ENCODE results near the gene GRM3.

Gene GRM3

DNA sequence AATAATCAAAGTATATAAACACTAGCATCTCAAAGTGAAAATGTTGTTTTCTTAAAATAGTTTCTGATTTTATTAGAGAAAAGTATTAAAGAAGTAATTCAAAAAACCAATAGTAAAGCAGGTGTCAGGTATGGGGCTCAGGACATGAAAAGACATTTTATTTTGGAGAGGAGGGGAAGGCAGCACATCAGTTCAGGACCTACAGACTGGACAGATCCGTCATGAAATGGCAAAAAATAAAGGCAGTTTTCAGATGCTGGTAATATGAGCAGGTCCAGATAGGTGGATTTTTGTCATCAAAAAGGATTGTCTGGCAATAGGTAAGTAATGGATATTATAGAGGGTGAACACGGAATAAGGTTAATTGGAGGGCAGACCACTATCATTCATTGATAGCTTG lies 49.0 kb downstream of the GRM3 start:
- DNase-seq (ENCODE audit: low read depth): no peak

DNA sequence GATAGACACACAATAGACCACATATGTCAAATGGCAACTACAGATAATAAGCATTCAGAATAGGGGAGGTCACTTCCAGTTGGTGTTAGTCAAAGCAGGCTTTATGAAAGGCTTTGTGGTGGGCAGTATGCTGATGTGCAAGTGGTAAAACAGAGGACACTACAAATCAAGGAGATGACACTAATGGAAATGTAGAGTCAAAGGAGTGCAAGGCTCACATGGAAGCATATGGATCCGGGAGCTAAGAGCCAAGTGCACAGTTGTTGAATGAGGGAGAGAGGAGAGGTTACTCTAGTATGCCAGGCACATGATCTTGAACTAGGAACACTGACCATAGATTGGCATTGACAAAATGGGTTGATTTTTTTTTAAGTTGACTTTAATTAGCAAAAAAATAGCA lies 62.7 kb downstream of the GRM3 start:
- no peak for DNase-seq (ENCODE audit: low read depth)

DNA sequence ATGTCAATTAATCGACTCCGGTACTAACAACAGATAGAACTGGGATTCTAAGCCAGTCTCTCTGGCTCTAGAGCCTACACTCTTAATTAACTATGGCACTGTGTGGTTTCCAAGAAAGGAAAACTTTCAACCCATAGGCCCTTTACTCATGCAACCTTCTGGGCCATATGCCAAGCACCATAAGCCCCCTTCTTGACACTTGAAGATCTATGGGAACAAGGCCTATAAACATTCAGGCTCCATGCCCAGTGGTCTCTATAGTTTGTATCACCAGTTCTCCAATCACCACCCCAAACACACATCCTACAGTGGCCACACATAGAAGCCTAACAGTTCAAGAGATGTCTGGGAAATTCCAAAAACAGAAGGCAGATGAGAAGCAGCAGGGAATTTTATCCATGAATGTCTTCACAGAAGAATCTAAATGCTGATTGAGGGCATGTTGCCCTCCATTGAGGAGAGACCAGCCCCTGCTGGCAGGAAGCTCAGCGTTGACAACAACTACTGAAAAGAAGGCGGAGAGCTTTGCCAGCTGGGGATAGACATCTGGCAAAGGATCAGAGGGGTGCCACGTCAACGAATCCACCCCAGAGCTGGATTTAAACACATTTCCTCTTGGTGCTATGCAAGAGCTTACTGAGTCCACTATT lies 64.4 kb downstream of the GRM3 start:
- DNase-seq (ENCODE audit: low read depth): no peak

DNA sequence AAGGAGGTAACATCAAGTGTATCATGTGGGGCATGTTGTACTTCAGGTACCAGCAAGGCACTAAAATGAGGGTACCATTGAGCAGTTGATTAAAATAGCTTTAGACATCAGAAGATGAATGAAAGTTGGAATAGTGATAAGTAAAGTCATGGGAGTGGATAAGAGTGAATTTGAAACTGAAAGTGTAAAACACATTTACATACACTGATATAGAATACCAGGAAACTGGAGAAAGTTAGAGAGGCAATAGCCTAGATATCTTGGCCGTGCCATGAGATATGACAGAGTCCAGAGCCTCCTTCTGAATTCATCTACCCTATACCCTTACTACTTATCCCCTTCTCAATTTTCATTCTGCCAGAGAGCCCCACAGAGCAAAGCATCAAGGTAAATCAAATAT lies 76.6 kb downstream of the GRM3 start:
- no peak for DNase-seq (ENCODE audit: low read depth)

DNA sequence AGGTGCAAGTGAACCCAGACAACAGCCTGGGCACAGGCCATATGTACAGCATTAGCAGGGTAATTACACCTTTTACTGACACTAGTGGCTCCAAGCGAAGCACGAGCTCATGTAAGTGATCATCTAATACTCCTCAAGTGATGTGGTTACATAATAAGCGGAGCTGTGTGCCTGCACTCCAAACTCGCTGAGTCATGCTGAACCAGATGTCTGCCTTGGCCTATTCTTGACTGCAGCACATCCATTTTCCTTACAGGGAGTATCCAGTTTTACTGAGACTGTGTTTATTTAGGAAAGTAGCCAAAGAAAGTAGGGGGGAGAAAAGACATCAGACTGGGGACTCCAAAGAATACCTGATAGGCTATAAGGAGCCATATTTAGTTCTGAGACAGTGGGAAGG lies 90.1 kb downstream of the GRM3 start:
- DNase-seq (ENCODE audit: low read depth): no peak

DNA sequence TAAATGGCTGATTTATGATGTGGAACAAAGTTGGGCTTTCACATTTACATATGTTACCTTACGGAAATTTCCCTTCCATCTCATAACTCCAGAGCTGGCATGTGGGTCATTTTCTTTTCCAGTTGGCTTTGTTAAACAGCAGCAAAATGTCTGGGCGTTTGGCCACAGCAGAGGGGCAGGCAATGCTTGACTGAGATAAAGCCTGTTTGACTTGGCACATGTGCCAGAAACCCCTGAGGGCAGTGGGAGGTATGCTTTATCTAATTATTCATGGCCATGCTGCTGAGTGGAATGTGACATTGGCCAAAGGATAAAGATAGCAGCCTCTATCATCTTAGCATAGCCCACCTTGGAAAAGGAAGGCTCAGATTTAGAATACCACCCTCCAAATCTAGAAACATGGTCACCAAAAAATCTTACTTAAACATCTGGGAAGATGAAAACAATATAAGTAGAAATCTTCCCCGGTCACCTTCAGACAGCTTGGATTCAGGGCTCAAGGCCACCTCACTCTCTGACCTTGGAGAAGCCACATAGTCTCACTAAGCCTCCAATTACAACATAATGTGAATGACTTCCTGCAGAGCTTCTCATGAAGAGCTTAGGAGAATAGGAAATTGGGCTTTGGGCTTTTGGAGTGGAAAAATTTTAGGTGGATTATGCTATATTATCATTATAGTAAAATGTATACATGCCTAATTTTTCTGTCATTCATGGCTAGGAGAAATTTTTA lies 101.5 kb downstream of the GRM3 start:
- DNase-seq (ENCODE audit: low read depth): no peak

DNA sequence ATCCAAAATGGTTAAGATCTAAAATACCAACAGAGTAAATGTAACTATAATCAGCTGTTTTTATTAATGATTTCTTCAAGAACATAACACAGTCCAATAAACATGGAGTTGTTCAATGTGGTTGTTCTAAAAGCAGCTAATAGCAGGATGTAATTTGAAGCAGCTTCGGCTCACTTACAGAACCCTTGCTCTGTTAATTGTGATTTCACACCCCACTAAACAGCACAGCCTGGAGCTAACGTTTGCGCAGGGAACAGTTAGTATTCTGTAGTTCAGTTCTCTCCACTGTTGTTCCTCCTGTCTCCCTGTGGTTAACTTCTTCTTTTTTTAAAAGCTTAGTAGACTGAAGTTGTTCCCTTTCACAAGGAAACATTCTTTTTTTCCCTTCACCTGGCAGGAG lies 104.0 kb downstream of the GRM3 start:
- DNase-seq (ENCODE audit: low read depth): no peak

DNA sequence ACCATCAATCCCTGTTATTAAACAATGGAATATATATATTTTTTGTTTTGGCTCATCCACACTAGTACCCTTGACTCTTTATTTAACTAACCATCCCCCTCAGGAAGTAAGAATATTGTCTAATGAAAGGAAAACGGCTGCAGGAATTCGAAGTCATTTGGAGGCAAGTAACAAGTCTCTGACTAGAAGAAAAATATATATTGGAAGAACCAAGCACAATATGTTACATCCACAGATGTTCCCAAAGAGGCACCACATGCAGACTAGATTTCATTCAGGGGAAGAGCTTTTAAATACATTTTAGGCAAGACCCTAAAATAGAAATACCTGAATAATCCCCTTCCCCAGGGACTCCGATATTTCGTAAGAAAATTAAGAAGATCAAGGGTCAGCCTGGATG lies 104.5 kb downstream of the GRM3 start:
- DNase-seq (ENCODE audit: low read depth): no peak

DNA sequence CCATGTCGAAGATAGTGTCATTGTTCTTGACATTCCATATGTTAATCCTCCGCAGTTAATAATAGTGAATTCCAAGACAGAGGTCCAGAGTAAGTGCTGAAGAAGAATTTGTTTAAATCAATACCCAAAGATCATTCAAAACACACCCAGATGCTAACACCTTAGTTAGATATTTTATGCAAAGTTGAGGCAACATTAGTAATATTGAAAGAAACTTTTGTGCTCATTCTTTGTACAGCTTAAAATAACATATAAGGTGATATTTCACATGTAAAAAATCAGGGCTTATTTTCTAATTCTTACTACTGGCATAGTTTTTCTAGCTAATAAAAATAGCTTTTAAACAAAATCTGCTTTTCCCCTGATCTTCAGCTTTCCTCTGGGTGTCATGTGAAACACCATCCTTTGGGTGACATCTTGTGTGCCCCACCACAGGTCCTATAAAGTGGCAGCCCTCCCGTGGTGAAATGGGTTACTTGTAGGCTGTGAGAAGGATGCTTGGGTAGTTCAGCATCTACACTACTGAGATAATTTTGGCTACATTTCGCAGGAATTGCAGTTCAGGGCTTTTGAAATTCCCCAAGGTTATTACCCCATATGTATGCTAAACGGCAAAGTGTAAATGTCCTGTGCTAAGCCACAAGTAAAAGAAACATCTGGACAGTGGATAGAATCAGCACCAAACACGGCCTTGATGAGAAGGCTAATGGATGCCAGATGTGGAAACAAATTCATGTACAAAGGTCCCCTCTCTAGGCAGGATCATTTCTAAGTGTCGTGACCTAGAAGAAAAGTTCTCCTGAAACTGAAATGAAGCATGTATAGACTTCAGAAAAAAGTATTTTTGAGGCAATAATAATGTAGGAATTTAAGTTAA lies 105.4 kb downstream of the GRM3 start:
- no peak for DNase-seq (ENCODE audit: low read depth)

DNA sequence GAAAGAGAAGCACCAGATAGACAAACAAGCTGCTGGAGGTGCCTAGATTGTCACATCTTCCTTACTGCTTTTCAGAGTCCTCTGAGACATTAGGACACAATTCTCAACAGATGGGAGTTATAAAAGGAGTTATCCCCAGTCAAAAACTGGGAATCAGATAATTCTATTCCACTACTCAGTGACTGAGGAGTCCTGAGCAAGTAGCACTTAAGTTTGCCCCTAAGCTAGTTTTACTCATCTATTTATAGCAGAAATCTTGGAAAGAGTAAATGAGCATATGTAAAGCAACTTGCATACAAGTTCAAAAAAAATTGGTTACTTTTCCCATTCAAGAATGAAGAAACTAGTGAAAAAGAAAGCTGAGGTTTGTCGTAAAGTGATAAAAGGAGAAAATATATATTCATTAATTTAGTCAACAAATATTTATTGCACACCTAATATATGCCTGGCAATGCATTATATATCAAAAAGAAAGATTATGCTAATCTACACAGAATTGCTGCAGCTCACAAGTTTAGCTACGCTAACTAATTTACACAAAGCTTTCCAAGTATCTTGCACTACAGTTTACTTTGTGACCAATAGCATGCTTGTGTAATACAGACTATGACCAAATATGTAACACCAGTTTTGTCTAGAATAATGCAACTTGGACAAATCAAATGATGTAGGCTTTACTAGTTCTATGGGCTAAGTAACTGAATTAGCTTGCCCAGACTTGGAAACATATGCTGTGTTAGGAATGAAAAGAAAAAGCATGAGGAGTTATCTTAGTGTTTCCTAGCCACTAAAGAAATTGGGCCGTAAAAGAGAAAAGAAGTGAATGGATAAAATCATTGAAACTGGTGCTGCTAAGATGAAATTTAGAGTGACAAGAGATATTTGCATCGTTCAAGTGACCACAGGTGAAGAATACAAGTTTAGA lies 106.3 kb downstream of the GRM3 start:
- DNase-seq (ENCODE audit: low read depth): no peak

DNA sequence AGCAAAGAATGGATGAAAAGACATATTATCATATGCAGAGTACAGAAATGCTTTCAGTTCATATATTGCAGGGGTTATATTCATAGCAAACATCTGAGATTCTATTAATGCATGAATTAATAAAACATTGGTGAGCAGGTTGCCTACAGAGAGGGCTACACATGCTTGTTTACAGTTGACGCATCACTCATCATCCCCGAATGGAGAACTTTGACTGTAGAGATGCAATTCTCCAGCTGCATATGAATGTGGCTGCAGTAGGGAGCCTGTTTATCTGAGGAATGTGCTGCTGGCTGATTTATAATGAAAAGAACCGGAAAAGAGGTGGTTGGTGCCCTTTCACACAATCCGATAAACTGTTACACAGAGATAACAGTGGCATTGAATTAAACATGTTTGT lies 116.5 kb downstream of the GRM3 start:
- no peak for DNase-seq (ENCODE audit: low read depth)

DNA sequence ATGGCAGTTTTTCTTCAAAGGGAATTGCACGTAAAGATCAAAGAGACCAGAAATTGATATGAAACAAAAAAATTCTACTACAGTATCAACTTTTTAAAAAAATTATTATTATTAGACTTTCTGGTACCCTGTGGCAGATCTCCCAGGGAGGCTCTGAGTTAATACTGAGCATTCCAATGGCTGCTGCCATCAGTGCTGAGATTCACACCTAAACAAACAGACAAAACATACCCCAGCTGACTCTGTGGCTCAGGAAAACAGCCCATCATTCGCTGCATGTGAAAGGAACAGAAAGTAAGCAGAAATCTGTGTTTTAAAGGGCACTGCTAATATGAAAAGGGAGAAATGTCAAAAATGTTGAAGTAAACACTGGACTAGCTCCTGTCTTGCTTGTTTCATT lies 118.4 kb downstream of the GRM3 start:
- DNase-seq (ENCODE audit: low read depth): no peak

DNA sequence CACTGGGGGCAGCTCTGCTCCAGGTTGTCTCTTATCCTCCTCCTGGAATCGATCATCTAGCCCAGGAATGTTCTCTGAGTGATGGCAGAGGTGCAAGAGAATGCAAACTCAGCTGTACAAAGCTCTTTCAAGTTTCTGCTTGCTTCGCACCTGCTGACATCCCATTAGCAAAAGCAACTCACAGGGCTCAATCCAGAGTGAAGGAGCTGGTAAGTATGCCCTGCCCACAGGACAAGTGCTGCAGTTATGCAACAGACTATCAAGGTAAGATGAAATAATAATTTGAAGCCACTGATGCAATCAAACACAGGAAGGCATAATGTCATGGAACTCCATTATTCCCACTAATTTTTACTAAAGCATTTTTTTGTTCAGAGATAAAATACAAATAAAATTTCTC lies 122.2 kb downstream of the GRM3 start:
- no peak for DNase-seq (ENCODE audit: low read depth)

DNA sequence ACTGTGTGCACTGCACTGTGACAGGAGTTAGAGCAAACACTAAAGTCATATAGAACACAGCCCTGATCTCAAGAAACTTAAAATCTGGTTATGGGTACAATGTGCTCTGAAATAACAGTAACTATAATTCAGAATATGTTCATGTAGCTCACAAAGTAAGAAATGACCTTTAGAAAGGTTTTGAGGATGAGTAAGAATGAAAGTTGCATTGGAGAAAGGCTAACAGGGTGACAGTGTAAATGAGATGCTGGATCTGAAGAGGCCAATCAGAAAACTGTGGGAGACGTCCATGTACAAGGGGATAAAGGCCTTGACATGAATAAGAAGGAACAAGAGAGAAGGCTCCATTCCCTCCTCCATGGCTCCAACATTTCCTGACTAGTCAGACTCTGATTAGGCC lies 124.7 kb downstream of the GRM3 start:
- DNase-seq (ENCODE audit: low read depth): no peak

DNA sequence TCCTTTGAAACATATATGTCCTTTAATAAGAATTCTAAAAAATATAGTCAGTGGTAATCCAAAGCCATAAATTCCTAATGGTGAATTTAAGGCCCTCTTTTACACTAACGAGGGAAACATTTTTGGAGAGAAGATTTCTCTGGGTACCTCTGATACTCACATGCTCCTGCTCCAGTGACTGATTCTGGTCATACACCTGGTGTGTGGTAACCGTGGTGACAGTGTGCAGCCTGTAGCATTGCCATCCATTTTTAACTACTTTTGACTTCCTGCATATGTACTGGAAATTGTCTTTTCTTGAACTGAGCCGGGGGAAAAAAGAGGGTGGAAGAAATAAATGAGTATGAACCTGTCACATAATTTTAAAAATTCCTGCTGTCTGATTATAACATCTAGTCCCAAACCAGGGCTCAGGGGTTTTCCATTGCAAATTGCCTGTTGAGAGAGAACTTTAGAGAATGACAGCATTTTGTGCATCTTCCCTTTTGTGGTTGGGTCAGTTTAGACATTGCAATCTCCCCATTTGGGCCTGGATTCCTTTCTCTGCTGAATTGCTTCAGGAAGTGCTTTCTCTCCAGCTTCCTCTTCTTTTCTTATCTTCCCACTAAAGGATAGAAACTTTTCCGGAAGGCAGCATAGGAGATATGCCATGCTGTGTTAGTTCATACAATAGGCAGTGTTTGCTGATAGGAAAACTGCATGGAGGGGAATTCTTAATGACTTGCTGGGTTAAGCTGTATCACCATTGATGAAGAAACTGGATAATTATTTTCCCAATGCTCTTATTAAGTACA lies 125.5 kb downstream of the GRM3 start:
- no peak for DNase-seq (ENCODE audit: low read depth)

DNA sequence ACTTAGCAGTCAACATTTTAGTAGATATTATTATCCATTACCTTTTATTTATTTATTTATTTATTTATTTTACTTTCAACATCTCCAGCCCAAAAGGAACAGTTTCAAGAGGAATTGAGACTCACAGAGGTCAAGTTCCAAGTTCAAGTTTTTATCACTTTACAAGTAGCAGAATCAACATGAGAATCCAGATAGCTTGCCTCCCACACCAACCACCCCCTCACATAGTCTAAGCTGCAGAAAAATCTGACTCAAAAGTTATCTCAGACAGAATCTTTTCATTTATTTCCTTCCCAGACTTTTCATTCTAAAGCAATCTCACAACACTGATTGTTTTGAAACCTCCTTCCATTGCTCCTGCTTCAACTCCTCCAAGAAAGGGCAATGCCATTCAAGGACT lies 129.6 kb downstream of the GRM3 start:
- DNase-seq (ENCODE audit: low read depth): no peak

DNA sequence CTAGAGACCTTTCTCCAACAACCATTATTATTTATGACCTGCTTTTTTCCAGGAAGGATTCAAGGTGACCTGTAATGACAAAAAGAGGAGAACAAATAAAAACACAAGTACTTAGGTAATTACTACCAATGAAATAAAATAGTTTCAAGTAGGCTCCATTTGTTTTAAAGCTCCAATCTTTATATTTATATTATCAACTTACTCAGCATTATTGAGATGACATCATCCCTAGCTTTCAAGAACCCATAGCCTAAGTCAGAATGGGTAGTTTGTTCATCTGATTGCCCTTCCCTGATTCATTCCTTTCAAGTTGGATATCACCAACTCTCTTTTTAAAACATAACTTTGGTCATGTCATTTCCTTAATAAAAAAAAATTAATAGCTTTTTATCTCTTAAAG lies 131.5 kb downstream of the GRM3 start:
- DNase-seq (ENCODE audit: low read depth): no peak

DNA sequence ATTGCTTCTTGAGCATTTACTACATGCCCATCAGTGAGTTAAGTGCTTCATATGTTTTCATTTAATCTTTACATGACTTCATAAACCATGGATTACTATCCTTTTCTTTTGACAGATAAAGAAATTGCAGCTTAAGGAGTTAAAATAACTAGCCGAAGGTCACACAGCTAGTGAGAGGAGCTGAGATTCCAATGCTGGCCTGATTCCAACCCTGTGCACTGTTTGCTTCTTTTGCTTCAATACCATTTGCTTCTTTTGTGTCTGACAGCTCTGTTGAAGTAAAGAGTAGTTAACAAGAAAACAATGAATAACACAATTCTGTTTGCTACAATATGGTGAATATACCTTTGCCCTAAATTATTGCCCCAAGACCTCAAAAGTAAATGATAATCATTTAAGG lies 132.4 kb downstream of the GRM3 start:
- DNase-seq (ENCODE audit: low read depth): no peak

DNA sequence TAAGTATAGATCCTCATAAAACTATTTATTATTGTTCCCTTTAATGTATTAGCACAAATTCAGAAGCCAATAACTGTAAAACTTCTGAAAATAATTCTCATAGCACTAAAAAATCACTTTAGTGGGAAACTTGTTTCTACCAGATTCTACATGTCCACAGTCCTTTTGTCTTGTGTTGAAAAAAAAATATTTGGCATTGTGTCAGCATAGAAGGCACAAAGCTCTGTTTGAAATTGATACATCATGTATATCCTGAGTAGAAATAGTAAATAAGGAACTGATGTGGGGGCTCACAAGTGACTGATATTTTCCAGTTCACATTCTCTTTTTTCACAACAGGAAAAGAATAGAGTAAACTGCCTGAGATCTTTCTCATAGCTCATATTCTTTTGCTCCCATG lies 134.6 kb downstream of the GRM3 start:
- DNase-seq (ENCODE audit: low read depth): no peak

DNA sequence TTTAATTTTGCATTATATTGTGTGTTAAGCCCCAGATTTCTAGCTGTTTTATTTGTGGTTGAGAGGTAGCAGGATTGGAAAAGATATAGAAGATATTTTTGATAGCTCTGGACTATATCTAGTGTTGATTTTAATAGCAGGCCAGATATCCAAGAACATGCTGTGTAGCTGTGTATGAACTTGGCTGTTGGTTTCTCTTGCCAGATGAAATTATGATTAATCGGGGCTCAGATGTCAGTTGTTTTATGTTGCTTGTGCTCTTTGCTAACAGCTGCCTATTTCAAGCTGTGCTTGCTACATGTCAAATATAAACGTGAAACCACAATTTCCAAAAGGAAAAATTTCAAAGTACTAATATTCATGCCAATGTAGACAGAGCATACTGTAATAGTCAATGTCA lies 141.1 kb downstream of the GRM3 start:
- no peak for DNase-seq (ENCODE audit: low read depth)

DNA sequence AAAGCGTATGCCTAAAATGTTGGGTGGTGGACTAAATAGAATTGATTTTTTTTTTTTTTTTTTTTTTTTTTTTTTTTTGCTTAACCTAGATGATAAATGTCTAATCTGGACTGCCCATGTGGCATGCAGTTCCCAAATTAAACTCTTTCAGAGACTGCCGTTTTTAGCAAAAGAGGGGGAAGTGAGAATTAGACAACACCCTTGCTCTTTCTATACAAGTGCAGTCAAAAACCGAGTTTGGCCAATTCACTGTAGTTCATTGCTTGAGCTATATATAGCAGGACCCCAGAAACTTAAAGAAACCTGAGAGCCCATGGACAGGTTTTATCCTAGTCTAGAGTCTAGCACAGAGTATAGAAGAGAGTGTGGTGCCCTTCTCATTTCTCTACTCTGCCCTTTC lies 141.9 kb downstream of the GRM3 start:
- DNase-seq (ENCODE audit: low read depth): no peak

All from stimulated activated CD8-positive, alpha-beta memory T cell treated with anti-CD3 and anti-CD28 coated beads, Interleukin-7, amount 100 ng/mL, for 24 hours (primary cell).